Right lung (tissue), 5 donors: ENCODE measurements around the gene WDR70. TPM values are rescaled to one million over a fixed set of nuclear protein-coding genes. Genes with fewer than 3 reads are reported as not detected.
"Not testable (repeated sequence)": the region's sequence is repeated elsewhere in the genome, so short reads cannot be mapped to it uniquely, and the experiment has no call there.

Experiments used
- DNase-seq, 2 donors: peaks; one replicate each; pipeline ENCODE4 v3.0.0-alpha.2; 2013
- polyA plus RNA-seq, 5 donors: library from polyadenylated mRNA; unstranded; fragments of 120-200 nt; gene quantifications; one replicate each; pipeline versions ENCODE4 v1.2.1 to v1.2.3, GENCODE V29; 2013; ENCODE audit warnings: inconsistent platforms in 1 of 5, low replicate concordance in 1 of 5; ENCODE audit not compliant: insufficient read length in 5 of 5, insufficient read depth in 1 of 5

The WDR70 gene
- polyA plus RNA-seq, 5 donors, result 44.6 to 64.4 (median 52.2) TPM

DNA sequence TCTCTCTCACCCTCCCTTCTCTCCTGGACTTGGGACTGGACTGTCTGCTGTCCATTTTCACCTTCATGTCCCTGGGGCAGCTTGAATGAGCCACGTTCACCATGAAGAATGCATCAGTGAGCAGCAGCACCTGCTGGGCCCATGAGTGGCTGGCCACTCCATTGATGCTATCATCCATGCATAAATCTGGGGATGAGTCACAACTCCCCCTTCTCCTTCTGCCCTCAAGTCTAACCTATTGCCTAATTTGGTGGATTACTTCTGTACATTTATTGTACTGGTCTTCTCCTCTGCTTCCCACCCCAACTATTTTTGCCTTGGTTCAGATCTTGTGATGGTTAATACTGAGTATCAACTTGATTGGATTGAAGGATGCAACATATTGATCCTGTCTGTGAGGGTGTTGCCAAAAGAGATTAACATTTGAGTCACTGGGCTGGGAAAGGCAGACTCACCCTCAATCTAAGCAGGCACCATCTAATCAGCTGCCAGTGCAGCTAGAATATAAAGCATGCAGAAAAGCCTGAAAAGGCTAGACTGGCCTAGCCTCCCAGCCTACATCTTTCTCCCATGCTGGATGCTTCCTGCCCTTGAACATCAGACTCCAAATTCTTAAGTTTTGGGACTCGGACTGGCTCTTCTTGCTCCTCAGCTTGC is 414.0 kb downstream of the WDR70 start:
- DNase-seq, result no peak

DNA sequence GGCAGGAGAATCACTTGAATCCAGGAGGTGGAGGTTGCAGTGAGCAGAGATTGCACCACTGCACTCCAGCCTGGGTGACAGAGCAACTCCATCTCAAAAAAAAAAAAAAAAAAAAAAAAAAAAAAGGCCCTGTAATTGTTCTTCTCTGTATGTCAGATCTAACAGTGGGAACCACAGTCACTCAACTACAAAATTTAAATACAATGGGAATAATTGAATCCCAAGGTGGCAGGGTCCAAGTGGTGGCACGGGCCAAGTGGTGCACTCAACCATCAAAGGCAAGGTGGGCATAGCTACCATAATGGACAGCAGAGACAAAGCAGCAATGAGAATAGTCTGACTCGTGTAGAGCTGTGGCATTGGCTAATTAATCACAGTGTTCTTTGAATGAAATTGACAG is 416.2 kb downstream of the WDR70 start:
- DNase-seq, result not testable (repeated sequence)

DNA sequence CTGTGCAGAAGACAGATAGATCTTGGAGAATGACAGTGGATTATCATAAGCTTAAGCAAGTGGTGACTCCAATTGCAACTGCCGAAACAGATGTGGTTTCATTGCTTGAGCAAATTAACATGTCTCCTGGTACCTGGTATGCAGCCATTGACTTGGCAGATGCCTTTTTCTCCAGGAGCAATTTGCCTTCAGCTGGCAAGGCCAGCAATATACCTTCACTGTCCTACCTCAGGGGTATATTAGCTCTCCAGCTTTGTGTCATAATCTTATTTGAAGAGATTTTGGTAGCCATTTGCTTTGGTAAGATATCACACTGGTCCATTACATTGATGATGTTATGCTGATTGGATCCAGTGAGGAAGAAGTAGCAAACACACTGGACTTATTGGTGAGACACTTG is 417.3 kb downstream of the WDR70 start:
- not testable (repeated sequence) for DNase-seq

DNA sequence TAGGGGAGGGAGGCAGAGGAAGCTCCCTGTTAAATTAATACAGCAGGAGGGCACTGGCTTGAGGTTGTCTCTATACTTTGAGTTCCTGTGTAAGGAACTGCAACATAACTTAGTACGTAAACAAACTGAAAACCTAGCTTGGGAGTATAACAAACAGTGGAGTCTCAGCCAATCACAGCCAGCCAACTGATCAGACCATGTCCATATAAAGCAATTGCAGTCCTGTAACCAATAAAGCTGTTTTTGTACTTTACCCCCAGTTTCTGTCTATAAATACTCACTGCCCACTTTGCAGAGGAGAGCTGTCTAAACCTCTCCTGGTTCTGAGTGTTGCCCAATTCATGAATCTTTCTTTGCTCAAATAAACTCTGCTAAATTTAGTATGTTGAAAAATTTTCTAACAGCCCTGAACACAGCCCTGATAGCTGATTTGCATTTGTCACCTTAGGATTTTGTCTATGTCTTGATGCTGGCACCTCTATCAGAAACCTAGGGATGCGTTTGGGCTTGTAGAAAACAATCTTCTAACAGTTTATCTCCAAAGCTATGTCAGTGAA is 420.8 kb downstream of the WDR70 start:
- DNase-seq, result no peak

DNA sequence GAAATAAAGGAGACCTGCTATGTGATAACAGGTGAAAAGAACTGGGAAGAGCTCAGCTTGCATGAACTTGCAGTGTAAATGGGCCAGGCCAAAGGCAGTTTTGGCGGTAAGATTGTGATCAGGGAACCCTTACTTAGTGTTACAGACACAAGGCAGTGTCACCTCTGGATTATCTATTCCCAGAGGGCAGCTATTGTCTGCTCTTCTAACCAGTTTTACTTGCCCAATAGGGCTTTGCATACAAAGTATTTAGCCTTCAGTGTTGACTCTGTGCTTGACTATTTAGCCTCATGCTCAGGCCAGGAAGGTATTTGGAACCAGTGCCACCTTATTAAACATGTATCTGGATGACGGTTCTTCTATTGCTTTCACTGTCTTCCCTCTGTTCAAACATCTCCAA is 422.4 kb downstream of the WDR70 start:
- DNase-seq, result no peak

Other genes starting within 250 kb of the WDR70 start
- 10 to 100 TPM; 22.2 to 44.5 (median 34.6) TPM for gene CPLANE1, start 129.9 kb upstream of the WDR70 start, polyA plus RNA-seq
- gene NUP155, start 8.2 kb upstream of the WDR70 start, polyA plus RNA-seq, result 10 to 100 TPM; 18.1 to 29.8 (median 25.8) TPM